ENCODE results near the gene FOXN3. TPM values are rescaled to one million over a fixed set of nuclear protein-coding genes. Genes with fewer than 3 reads are reported as not detected.

Gene FOXN3
- total RNA-seq, 1 donor from 2014 or later = 134 TPM

- DNase-seq (peak; percentile 75), ATAC-seq (peak; percentile 54)
- intact Hi-C loops (cut with micrococcal nuclease) = loop anchor here (10.0 kb wide), 1 partner anchor 233 kb away; no protein-coding TSS in a partner anchor
Measured at GRCh38 chr14:89417465-89418225, 612 bp upstream of the FOXN3 start.

GRCh38 chr14:89416002-89416995 is 734 bp downstream of the FOXN3 start:
- intact Hi-C loops (cut with micrococcal nuclease) = loop anchor here (10.0 kb wide), 1 partner anchor 231 kb away; no protein-coding TSS in a partner anchor
- DNase-seq (peak; percentile 98), ATAC-seq (peak; percentile 82)

- intact Hi-C loops (cut with micrococcal nuclease) = loop anchor here (10.0 kb wide), 1 partner anchor 230 kb away; no protein-coding TSS in a partner anchor
- no peak for DNase-seq
- ATAC-seq = no peak
Measured at GRCh38 chr14:89415159-89415558, 1.9 kb downstream of the FOXN3 start.

GRCh38 chr14:89411976-89412375 is 5.1 kb downstream of the FOXN3 start:
- DNase-seq (no peak), ATAC-seq (no peak)
- intact Hi-C loops (cut with micrococcal nuclease) = loop anchor here (10.0 kb wide), 1 partner anchor 227 kb away; no protein-coding TSS in a partner anchor

GRCh38 chr14:89409961-89410360 is 7.1 kb downstream of the FOXN3 start:
- intact Hi-C loops (cut with micrococcal nuclease) = loop anchor here (10.0 kb wide), 1 partner anchor 225 kb away; no protein-coding TSS in a partner anchor
- DNase-seq (no peak), ATAC-seq (no peak)

- intact Hi-C loops (cut with micrococcal nuclease) = no loop called here
- ATAC-seq = peak; percentile 28
- DNase-seq = no peak
Measured at GRCh38 chr14:89408907-89409700, 7.9 kb downstream of the FOXN3 start.

- ATAC-seq (peak; percentile 20), DNase-seq (no peak)
- intact Hi-C loops (cut with micrococcal nuclease) = no loop called here
Measured at GRCh38 chr14:89407856-89408255, 9.2 kb downstream of the FOXN3 start.

GRCh38 chr14:89406941-89407340 is 10.1 kb downstream of the FOXN3 start:
- intact Hi-C loops (cut with micrococcal nuclease) = no loop called here
- DNase-seq (no peak), ATAC-seq (peak; percentile 54)

GRCh38 chr14:89406361-89406760 is 10.7 kb downstream of the FOXN3 start:
- ATAC-seq (no peak), DNase-seq (no peak)
- intact Hi-C loops (cut with micrococcal nuclease) = no loop called here

- ATAC-seq (no peak), DNase-seq (no peak)
- intact Hi-C loops (cut with micrococcal nuclease) = no loop called here
Measured at GRCh38 chr14:89405712-89406111, 11.3 kb downstream of the FOXN3 start.

- ATAC-seq (no peak), DNase-seq (no peak)
- intact Hi-C loops (cut with micrococcal nuclease) = no loop called here
Measured at GRCh38 chr14:89402363-89402762, 14.7 kb downstream of the FOXN3 start.

GRCh38 chr14:89401761-89402160 is 15.3 kb downstream of the FOXN3 start:
- intact Hi-C loops (cut with micrococcal nuclease) = no loop called here
- no peak for DNase-seq
- no peak for ATAC-seq

- intact Hi-C loops (cut with micrococcal nuclease) = no loop called here
- ATAC-seq (no peak), DNase-seq (no peak)
Measured at GRCh38 chr14:89401241-89401640, 15.8 kb downstream of the FOXN3 start.

GRCh38 chr14:89400529-89400928 is 16.5 kb downstream of the FOXN3 start:
- intact Hi-C loops (cut with micrococcal nuclease) = no loop called here
- ATAC-seq = no peak
- no peak for DNase-seq

- intact Hi-C loops (cut with micrococcal nuclease) = no loop called here
Measured at GRCh38 chr14:89399594-89400068, 17.4 kb downstream of the FOXN3 start.

GRCh38 chr14:89399157-89399556 is 17.9 kb downstream of the FOXN3 start:
- intact Hi-C loops (cut with micrococcal nuclease) = no loop called here
- DNase-seq (no peak), ATAC-seq (peak; percentile 54)

More at GRCh38 chr14:89399594-89400068, 17.4 kb downstream of the FOXN3 start:
- no peak for DNase-seq
- peak; percentile 47 for ATAC-seq

GRCh38 chr14:89397569-89398230 is 19.3 kb downstream of the FOXN3 start:
- intact Hi-C loops (cut with micrococcal nuclease) = no loop called here
- no peak for DNase-seq
- no peak for ATAC-seq

- DNase-seq (no peak), ATAC-seq (no peak)
- intact Hi-C loops (cut with micrococcal nuclease) = no loop called here
Measured at GRCh38 chr14:89394972-89395371, 22.1 kb downstream of the FOXN3 start.
